Measurements from ENCODE around the gene AGAP9.
"Not testable (repeated sequence)": the region's sequence is repeated elsewhere in the genome, so short reads cannot be mapped to it uniquely, and the experiment has no call there.

AGAP9 gene

DNA sequence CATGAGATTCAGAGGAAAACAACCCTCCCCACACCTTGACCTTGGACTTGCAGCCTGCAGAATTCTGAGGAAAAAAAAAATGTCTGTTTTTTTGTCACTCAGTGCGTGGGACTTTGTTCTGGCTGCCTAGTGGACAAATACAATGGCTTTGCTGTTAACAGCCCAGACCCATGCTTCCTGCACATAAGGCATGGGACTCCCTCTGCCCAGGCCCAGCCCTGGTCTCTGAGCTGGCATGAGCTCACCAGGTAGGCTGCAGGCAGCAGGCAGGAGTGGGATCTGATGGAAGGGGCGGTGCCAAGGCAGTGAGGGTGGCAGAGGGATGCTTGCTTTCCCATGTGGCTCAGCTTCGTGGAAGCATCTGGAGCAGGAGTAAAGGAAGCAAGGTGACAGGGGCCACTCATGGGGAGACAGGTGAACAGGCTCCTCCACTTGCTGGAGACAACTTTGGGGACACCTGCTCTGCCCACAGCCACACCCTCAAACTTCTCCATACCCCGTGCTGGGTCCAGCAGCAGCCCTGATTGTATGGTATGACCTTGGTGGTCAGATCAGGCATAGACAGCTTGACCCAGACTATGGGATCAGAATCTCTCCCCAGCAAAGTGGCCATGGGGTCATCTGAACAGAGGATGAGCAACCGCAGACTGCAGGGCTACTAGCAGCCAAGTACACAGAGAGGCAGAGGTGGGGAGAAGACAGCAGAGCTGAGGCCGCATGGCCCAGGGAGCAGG is 66.5 kb downstream of the AGAP9 start:
- DNase-seq: no peak

- DNase-seq: no peak
These were observed 67.2 kb downstream of the AGAP9 start for GRCh38 chr10:47456079-47456785.

GRCh38 chr10:47455350-47456078 is 67.9 kb downstream of the AGAP9 start:
- not testable (repeated sequence) for DNase-seq

DNA sequence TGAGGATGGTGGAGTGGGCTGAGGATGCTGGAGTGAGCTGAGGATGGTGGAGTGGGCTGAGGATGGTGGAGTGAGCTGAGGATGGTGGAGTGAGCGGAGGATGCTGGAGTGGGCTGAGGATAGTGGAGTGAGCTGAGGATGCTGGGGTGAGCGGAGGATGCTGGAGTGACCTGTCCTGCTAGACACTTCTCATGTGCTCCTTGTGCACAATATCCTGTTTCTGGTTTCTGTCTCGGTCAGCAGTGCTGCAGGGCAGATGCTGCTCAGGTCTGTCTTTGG is 68.7 kb downstream of the AGAP9 start:
- DNase-seq: no peak

DNA sequence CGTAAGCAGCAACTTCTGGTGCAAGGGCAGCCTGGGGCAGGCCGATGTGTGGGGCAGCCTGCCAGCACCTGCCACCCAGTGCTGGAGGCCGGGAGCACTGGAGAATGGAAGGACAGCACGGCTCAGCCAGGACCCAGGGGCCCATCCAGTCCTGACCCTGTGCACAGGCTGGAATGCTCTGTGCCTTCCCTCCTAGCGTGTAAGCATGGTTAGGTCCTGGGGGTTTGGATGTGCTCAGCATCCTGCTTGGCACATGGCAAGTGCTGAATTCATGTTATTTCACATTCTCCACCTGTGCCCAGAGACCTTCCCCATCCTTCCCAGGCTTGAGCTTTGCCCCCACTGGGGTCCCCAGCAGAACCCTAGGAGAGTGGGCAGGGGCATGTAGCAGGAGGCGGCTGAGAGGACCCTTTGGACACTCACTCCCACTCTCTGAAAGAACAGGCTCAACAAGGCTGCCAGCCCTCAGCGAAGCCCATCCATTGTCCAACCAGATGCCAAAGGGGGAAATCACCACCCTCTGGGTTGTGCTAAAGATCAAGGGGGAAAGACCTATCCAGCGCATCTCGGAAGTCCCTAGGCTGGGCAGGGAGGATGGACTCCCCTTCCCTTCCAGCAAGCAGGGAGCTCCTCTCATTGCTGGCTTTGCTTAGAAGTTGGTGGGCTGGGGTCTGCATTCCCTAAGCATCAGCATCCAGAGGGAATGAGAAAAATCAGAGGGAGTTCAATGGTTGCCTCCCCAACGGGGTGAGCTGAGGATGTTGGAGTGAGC is 69.2 kb downstream of the AGAP9 start:
- no peak for DNase-seq

DNA sequence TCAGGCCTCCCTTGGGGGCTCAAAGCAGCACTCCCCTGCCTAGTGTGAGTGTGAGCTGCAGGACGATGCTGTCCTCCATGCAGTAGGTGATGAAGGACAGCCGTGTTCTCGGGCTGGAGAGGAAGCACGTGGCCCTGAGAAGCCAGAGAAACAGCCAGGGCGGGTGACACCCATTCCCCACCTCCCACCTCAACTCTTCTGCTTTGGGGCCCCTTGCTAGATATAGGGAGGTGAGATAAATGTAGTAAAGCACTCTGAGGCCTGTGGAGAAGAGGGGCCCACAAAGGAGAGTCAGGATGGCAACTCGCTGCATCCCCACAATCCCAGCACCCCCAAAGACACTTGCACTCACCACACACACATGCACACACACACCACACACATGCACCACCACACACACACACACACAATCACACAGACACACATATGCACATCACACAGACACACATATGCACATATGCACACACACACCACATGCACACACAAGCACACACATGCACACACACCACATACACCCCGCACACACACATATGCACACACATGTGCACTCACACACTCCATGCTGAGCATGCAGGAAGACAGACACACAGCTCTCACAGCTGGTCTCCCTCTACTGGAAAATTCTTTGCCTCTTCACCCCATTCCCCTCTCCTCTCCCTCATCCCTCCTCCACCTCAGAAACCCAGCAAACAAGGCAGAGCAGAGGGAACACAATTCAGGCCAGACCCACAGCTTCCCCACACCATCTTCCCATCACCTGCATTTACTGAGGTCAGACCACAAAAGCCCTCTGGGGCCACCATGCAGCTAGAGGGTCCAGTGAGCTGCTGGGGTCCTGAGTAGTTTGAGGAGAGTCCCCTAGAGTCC is 70.1 kb downstream of the AGAP9 start:
- no peak for DNase-seq

- DNase-seq: peak; percentile 47
These were observed 70.8 kb downstream of the AGAP9 start for GRCh38 chr10:47452495-47453140.

GRCh38 chr10:47451998-47452494 is 71.4 kb downstream of the AGAP9 start:
- no peak for DNase-seq
